K562 (cell line): ENCODE results near the gene PNCK. TPM values are rescaled to one million over a fixed set of nuclear protein-coding genes. Genes with fewer than 3 reads are reported as not detected.

Experiments
- ATAC-seq: fragments of 200-7000 bp; cut with Tn5 transposase; 3 replicates; pipeline ENCODE4 v1.9.1; 2020; ENCODE audit warnings: moderate library complexity
- BruUV-seq: library from RNA; stranded (reverse); fragments of 400-500 nt; replicated peaks from 2 replicates; lab custom pipeline; 2021; lab: Mats Ljungman, UMichigan
- CTCF ChIA-PET: fragments of 300-600 bp; formaldehyde crosslinking; extraction: SDS; loops from one replicate; lab custom pipeline; 2021; ENCODE audit warnings: low intra/inter-chr PET ratio; lab: Yijun Ruan, JAX
- POLR2A ChIA-PET: fragments of 300-600, 350-650 bp; sonication (Branson Sonifier 250); formaldehyde crosslinking; extraction: SDS; loops from one replicate; lab custom pipeline; 2021; ENCODE audit warnings: antibody characterized with exemption, inconsistent platforms; lab: Yijun Ruan, JAX
- DNase-seq, 4 experiments: peaks; one replicate each; pipeline versions ENCODE4 v3.0.0 to v3.0.0-alpha.2; 2011 to 2018; ENCODE audit warnings: low spot score in 3 of 4, mixed read lengths in 3 of 4; ENCODE audit errors: extremely low read depth in 1 of 4
- FAIRE-seq: peaks from 2 replicates; lab custom pipeline; 2011; peaks lifted over from hg19 to GRCh38; lab: Jason Lieb, UNC
- H2AFZ ChIP-seq: 2 replicates; pipeline ENCODE4 v1.6.0; 2011; ENCODE audit warnings: low read depth, low read length, control low read depth, inconsistent platforms
- H3K27ac ChIP-seq: fragments of 200-600 bp; 3 replicates; pipeline ENCODE4 v1.8.0; 2011; ENCODE audit warnings: low read depth, mild to moderate bottlenecking, control low read depth, inconsistent platforms, low read length, moderate library complexity, mixed read lengths; ENCODE audit errors: extremely low read depth
- H3K27me3 ChIP-seq, 2 experiments: fragments of 300-600 bp in 1 of 2; 2 replicates in 1 of 2; 3 replicates in 1 of 2; pipeline versions ENCODE4 v1.6.0 to v1.8.0; 2011; ENCODE audit warnings: inconsistent platforms in 2 of 2, low read length in 2 of 2, mild to moderate bottlenecking in 1 of 2, mixed read lengths in 1 of 2, moderate library complexity in 1 of 2; ENCODE audit not compliant: control insufficient read depth in 2 of 2, insufficient read depth in 2 of 2
- H3K36me3 ChIP-seq: fragments of 300-600 bp; 3 replicates; pipeline ENCODE4 v1.8.0; 2011; ENCODE audit warnings: mild to moderate bottlenecking, low read length, inconsistent platforms; ENCODE audit not compliant: control insufficient read depth, insufficient read depth
- H3K4me1 ChIP-seq, 2 experiments: fragments of 200-600 bp in 1 of 2; replicated peaks in 1 of 2; 2 replicates in 1 of 2; 3 replicates in 1 of 2; pipeline versions ENCODE4 v1.5.1 to v1.8.0; 2011; ENCODE audit warnings: inconsistent platforms in 2 of 2, low read length in 2 of 2, mild to moderate bottlenecking in 1 of 2, mixed read lengths in 1 of 2, moderate library complexity in 1 of 2; ENCODE audit not compliant: control insufficient read depth in 2 of 2, insufficient read depth in 2 of 2
- H3K4me2 ChIP-seq: 2 replicates; pipeline ENCODE4 v1.6.1; 2011; ENCODE audit warnings: low read length, control low read depth, inconsistent platforms, mixed read lengths; ENCODE audit not compliant: insufficient read depth
- H3K4me3 ChIP-seq: fragments of 200-600 bp; sonication (generic), shearing (Covaris generic); 2 replicates; pipeline ENCODE4 v1.5.1; 2016; ENCODE audit warnings: control low read depth, inconsistent platforms
- H3K79me2 ChIP-seq: fragments of 200-600 bp; 3 replicates; pipeline ENCODE4 v1.8.0; 2011; ENCODE audit warnings: low read length, inconsistent platforms; ENCODE audit not compliant: control insufficient read depth, insufficient read depth
- H3K9ac ChIP-seq, 2 experiments: 2 replicates each; pipeline versions ENCODE4 v1.6.0 to v1.6.1; 2011; ENCODE audit warnings: low read depth in 2 of 2, low read length in 2 of 2, control low read depth in 1 of 2, inconsistent platforms in 1 of 2, mild to moderate bottlenecking in 1 of 2, mixed read lengths in 1 of 2; ENCODE audit not compliant: insufficient read depth in 1 of 2
- H3K9me1 ChIP-seq: one replicate; pipeline ENCODE4 v1.6.0; 2011; ENCODE audit warnings: inconsistent platforms, mild to moderate bottlenecking, low read length, moderate library complexity; ENCODE audit not compliant: control insufficient read depth, insufficient read depth
- H3K9me3 ChIP-seq: replicated peaks from 2 replicates; pipeline ENCODE4 v1.5.1; 2011; ENCODE audit warnings: low read depth, low read length, inconsistent platforms; ENCODE audit not compliant: control insufficient read depth, insufficient read depth
- H4K20me1 ChIP-seq: replicated peaks from 2 replicates; pipeline ENCODE4 v1.6.1; 2011; ENCODE audit warnings: low read length, inconsistent platforms, mixed read lengths; ENCODE audit not compliant: control insufficient read depth, insufficient read depth
- KDM5B ChIP-seq: fragments of 200-600 bp; sonication (generic); IDR thresholded peaks from 2 replicates; pipeline ENCODE4 v1.6.1; 2012; ENCODE audit warnings: low read depth, mild to moderate bottlenecking, moderate library complexity, low read length, control low read depth, inconsistent platforms; ENCODE audit not compliant: insufficient replicate concordance
- KLF10 ChIP-seq: fragments of 250-450 bp; sonication (Bioruptor Pico); IDR thresholded peaks from 2 replicates; pipeline ENCODE4 v1.6.1; 2021; ENCODE audit warnings: matching md5 sums
- MXI1 ChIP-seq: IDR thresholded peaks from 2 replicates; pipeline ENCODE4 v1.6.1; 2011; ENCODE audit warnings: low read depth, mild to moderate bottlenecking, improper control_type of control experiment, low read length
- POLR2G ChIP-seq: fragments of 200-400 bp; formaldehyde crosslinking; IDR thresholded peaks from 2 replicates; pipeline ENCODE4 v1.6.1; 2017; ENCODE audit warnings: low read depth, mild to moderate bottlenecking, antibody characterized with exemption, low read length, moderate library complexity
- RBFOX2 ChIP-seq: fragments of 200-400 bp; formaldehyde crosslinking; IDR thresholded peaks from 2 replicates; pipeline ENCODE4 v1.6.1; 2017; ENCODE audit warnings: low read depth, mild to moderate bottlenecking, low read length, moderate library complexity
- RBM22 ChIP-seq: fragments of 200-400 bp; formaldehyde crosslinking; IDR thresholded peaks from 2 replicates; pipeline ENCODE4 v1.6.1; 2018; ENCODE audit warnings: low read length, low read depth; ENCODE audit not compliant: poor library complexity, severe bottlenecking
- SIRT6 ChIP-seq: IDR thresholded peaks from one replicate; pipeline ENCODE4 v1.6.1; 2012; ENCODE audit warnings: low read depth, mild to moderate bottlenecking, control low read depth, inconsistent platforms, low read length, moderate library complexity
- TBP ChIP-seq: optimal IDR thresholded peaks from 2 replicates; pipeline ENCODE3; 2011; ENCODE audit warnings: low read depth, low read length, improper control_type of control experiment
- TCF3 ChIP-seq: sonication (generic); formaldehyde crosslinking; IDR thresholded peaks from 2 replicates; pipeline ENCODE4 v1.4.0; 2020; ENCODE audit warnings: mild to moderate bottlenecking, missing genetic modification reagents
- TOE1 ChIP-seq, 2 experiments: fragments of 450-650 bp in 1 of 2; sonication (generic) in 1 of 2; formaldehyde crosslinking in 1 of 2; IDR thresholded peaks; 2 replicates each; pipeline versions ENCODE4 v1.7.1 to v1.8.0; 2016 to 2022; ENCODE audit warnings: borderline replicate concordance in 2 of 2, mild to moderate bottlenecking in 2 of 2, antibody characterized with exemption in 1 of 2, inconsistent platforms in 1 of 2, low read depth in 1 of 2, missing genetic modification reagents in 1 of 2, moderate library complexity in 1 of 2
- WGBS: fragments of 100-300 bp; shearing (Covaris generic); methylation state at CpG from one replicate; pipeline ENCODE4 v1.1.6; 2016; ENCODE audit warnings: low coverage, mixed read lengths; ENCODE audit not compliant: insufficient coverage; ENCODE audit errors: missing lambda C conversion rate; 5-methylcytosine and 5-hydroxymethylcytosine counted together
- in situ Hi-C: fragments of 300-500 bp; cut with MboI; formaldehyde crosslinking; loops from 4 replicates; pipeline ENCODE4 v1.15.0; 2018; ENCODE audit warnings: inconsistent platforms, mixed read lengths
- intact Hi-C: fragments of 100-400 bp; cut with micrococcal nuclease; formaldehyde crosslinking; loops from 2 replicates; pipeline ENCODE4 v1.14.2; 2022
- polyA plus RNA-seq, 8 experiments: library from polyadenylated mRNA; depleted of rRNA in 4 of 8; stranded (reverse) in 5 of 8; unstranded in 3 of 8; fragments of >200 nt; fragmentation: Nextera tagmentation in 2 of 8; fragmentation: Illumina TruSeq in 1 of 8; extraction: Ambion mirVana in 2 of 8; extraction: Trizol in 1 of 8; gene quantifications; 2 replicates each; pipeline versions ENCODE4 v1.2.1 to v1.2.3, GENCODE V29; 2011 to 2014; ENCODE audit warnings: inconsistent platforms in 1 of 8, missing spikeins in 1 of 8
- total RNA-seq, 7 experiments: library from RNA; depleted of rRNA in 6 of 7; stranded (reverse); fragments of >200 nt in 6 of 7; fragmentation: Illumina TruSeq in 2 of 7; extraction: Trizol in 2 of 7; gene quantifications; 2 replicates each; pipeline versions ENCODE4 v1.2.1 to v1.2.3, GENCODE V29; 2011 to 2021; ENCODE audit warnings: low replicate concordance in 1 of 7
- TF ChIP-seq, protein P1 (sequence below), 2 experiments: fragments of 450-650 bp; conservative IDR thresholded peaks; 2 replicates each; pipeline ENCODE4 v1.6.1; 2017; ENCODE audit warnings: mild to moderate bottlenecking in 2 of 2, moderate library complexity in 2 of 2
- TF ChIP-seq, protein P2 (sequence below): fragments of 450-650 bp; formaldehyde crosslinking; IDR thresholded peaks from 2 replicates; pipeline ENCODE4 v1.4.0; 2020; ENCODE audit warnings: mild to moderate bottlenecking, moderate library complexity
- TF ChIP-seq, protein P3 (sequence below): fragments of 450-650 bp; formaldehyde crosslinking; IDR thresholded peaks from 2 replicates; pipeline ENCODE4 v1.4.0; 2022; ENCODE audit warnings: mild to moderate bottlenecking, moderate library complexity

Gene PNCK
- total and polyA plus RNA-seq, 9 of the 15 experiments (the other 6 are each of a cell fraction or from before 2014, with no cell fraction given) = 0.13 to 7.5 (median 1.2) TPM; not detected in 1

DNA sequence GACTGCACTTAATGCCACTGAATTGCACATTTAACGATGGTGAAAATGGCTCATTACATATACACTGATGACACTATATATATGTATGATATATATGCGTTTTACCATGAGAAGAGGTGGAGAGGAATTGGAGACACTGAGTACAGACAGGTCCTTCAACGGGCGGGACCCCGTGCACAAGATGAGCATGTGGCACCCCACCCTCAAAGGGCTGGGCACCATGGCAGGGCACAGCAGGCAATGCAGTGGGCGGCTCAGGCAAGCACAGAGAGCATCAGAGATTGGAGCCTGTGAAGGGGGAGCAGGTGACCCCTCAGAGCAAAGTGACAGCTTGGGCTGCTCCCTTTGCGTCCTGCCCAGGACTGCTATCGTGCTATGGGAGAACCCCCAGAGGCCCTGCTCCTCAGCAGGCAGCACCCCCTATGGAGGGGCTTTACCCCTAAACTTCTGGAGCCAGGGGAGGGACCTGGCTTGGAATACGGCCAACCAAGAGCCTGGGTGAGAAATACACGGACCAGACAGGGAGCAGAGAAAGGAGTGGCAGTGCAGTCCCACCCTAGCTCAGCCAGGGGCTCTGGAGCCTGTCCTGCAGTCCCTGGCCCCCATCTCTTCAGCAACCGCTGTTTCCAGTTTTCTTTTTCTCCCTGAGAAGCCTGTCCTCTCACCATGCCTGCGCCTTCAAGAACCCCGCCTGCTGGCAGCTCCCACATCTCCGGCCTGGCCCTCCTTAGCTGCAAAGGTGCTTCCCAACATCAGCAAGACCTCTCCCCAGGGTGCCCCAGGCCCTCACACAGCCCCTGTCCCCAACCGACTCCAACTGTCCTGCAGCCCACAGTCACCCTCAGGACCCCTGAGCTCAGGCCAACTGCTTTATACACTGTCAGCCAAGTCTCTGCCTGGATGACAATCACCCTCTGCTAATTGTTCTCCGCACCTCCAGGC is 24.6 kb upstream of the PNCK start:
- POLR2A ChIA-PET = interaction anchor here (0.8 to 1.3 kb wide), 3 partner anchors 11 to 120 kb away, joined by 3 to 4 read pairs (median 4); no protein-coding TSS in a partner anchor
- no peaks in the 10 kb centered on the region for H3K9me3 ChIP-seq
- no peak overlapping the region for H3K27ac ChIP-seq
- ATAC-seq = no peak
- H3K27me3 ChIP-seq = no peaks in the 10 kb centered on the region
- H3K9ac ChIP-seq = no peak overlapping the region
- DNase-seq = no peak
- in situ Hi-C loops (no loop called here), intact Hi-C loops (no loop called here)
- H3K79me2 ChIP-seq = no peaks in the 10 kb centered on the region
- H3K4me3 ChIP-seq = no peak overlapping the region
- peaks cover 63% of the 10 kb centered on the region; the same call in 1 of the 3 replicates for H3K36me3 ChIP-seq
- CTCF ChIA-PET = no interaction called here
- no TSS peak for BruUV-seq
- no peak overlapping the region for H2AFZ ChIP-seq
- FAIRE-seq = no peak
- peaks cover 0 to 26% of the 10 kb centered on the region in 2 experiments; a peak in 2 of 5 replicates for H3K4me1 ChIP-seq
- no peaks in the 10 kb centered on the region for H3K9me1 ChIP-seq
- H4K20me1 ChIP-seq = no peaks in the 10 kb centered on the region
- TF ChIP-seq TBP (no peak), RBM22 (peak; percentile 53), TCF3 (CRISPR knock-in tag) (no peak), SIRT6 (no peak), TOE1 (IDR thresholded peaks at IDR 0.05; ENCODE audit: borderline replicate concordance) (no peak), TOE1 (CRISPR knock-in tag; IDR thresholded peaks at IDR 0.05; ENCODE audit: borderline replicate concordance, low read depth) (no peak), KDM5B (peak; percentile 53), RBFOX2 (peak; percentile 1), POLR2G (peak; percentile 56; the same call in 1 of the 2 replicates), MXI1 (no peak), KLF10 (CRISPR knock-in tag) (no peak)
- TF ChIP-seq, protein P1, sequence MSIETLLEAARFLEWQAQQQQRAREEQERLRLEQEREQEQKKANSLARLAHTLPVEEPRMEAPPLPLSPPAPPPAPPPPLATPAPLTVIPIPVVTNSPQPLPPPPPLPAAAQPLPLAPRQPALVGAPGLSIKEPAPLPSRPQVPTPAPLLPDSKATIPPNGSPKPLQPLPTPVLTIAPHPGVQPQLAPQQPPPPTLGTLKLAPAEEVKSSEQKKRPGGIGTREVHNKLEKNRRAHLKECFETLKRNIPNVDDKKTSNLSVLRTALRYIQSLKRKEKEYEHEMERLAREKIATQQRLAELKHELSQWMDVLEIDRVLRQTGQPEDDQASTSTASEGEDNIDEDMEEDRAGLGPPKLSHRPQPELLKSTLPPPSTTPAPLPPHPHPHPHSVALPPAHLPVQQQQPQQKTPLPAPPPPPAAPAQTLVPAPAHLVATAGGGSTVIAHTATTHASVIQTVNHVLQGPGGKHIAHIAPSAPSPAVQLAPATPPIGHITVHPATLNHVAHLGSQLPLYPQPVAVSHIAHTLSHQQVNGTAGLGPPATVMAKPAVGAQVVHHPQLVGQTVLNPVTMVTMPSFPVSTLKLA (conservative IDR thresholded peaks at IDR 0.05) = no peak
- TF ChIP-seq, protein P2, sequence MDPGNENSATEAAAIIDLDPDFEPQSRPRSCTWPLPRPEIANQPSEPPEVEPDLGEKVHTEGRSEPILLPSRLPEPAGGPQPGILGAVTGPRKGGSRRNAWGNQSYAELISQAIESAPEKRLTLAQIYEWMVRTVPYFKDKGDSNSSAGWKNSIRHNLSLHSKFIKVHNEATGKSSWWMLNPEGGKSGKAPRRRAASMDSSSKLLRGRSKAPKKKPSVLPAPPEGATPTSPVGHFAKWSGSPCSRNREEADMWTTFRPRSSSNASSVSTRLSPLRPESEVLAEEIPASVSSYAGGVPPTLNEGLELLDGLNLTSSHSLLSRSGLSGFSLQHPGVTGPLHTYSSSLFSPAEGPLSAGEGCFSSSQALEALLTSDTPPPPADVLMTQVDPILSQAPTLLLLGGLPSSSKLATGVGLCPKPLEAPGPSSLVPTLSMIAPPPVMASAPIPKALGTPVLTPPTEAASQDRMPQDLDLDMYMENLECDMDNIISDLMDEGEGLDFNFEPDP (CRISPR knock-in tag) = no peak
- TF ChIP-seq, protein P3, sequence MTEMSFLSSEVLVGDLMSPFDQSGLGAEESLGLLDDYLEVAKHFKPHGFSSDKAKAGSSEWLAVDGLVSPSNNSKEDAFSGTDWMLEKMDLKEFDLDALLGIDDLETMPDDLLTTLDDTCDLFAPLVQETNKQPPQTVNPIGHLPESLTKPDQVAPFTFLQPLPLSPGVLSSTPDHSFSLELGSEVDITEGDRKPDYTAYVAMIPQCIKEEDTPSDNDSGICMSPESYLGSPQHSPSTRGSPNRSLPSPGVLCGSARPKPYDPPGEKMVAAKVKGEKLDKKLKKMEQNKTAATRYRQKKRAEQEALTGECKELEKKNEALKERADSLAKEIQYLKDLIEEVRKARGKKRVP = no peak
- TF ChIP-seq, all 486 proteins: peak for 4
- 94% methylated on average over 3 of the region's 16 CpGs for WGBS
- H3K4me2 ChIP-seq = no peak overlapping the region
